HCT116 (cell line): ENCODE data around the gene HOMER1. TPM values are rescaled to one million over a fixed set of nuclear protein-coding genes. Genes with fewer than 3 reads are reported as not detected.
A peak's percentile ranks its signal among the peaks of the same experiment; 100 is the strongest.

Source experiments
- ATAC-seq: fragments of 200-7000 bp; cut with Tn5 transposase; 2 replicates; pipeline ENCODE4 v1.9.1; 2020; ENCODE audit warnings: mild to moderate bottlenecking, moderate library complexity
- BruUV-seq: library from RNA; stranded (reverse); fragments of 400-500 nt; replicated peaks from 2 replicates; lab custom pipeline; 2021; lab: Mats Ljungman, UMichigan
- CTCF ChIA-PET: fragments of 300-600 bp; sonication (Branson Sonifier 250); formaldehyde crosslinking; loops from one replicate; lab custom pipeline; 2021; ENCODE audit warnings: antibody characterized with exemption; lab: Charles Lee
- POLR2A ChIA-PET: fragments of 300-600, 350-600 bp; sonication (Branson Sonifier 250); formaldehyde crosslinking; loops from one replicate; lab custom pipeline; 2021; ENCODE audit warnings: antibody characterized with exemption; lab: Charles Lee
- RAD21 ChIA-PET, 2 experiments: fragments of 300-600 bp; sonication (Branson Sonifier 250); formaldehyde crosslinking; loops; one replicate each; lab custom pipeline; 2023; ENCODE audit warnings: low total read pairs in 2 of 2; ENCODE audit not compliant: uncharacterized antibody in 2 of 2, unreplicated experiment in 2 of 2, low non-redundant PET in 1 of 2; lab: Charles Lee
- DNase-seq: peaks from one replicate; pipeline ENCODE4 v3.0.0-alpha.2; 2010; ENCODE audit warnings: low read depth, low spot score
- H2AFZ ChIP-seq: fragments of 200-600 bp; shearing (Covaris generic), sonication (generic); 2 replicates; pipeline ENCODE4 v1.6.1; 2017; ENCODE audit warnings: low read depth, mixed run types, mixed read lengths, antibody characterized with exemption, low read length; ENCODE audit not compliant: poor library complexity, severe bottlenecking
- H3K27ac ChIP-seq: 2 replicates; pipeline ENCODE4 v1.5.1; 2012; ENCODE audit warnings: low read depth, low read length
- H3K27me3 ChIP-seq: fragments of 200-600 bp; sonication (generic); 2 replicates; pipeline ENCODE4 v1.6.1; 2016; ENCODE audit warnings: mixed run types, low read length, mixed read lengths; ENCODE audit not compliant: insufficient read depth
- H3K36me3 ChIP-seq, 2 experiments: fragments of 200-500 bp in 1 of 2; fragments of 200-600 bp in 1 of 2; sonication (Bioruptor generic) in 1 of 2; sonication (generic) in 1 of 2; 2 replicates each; pipeline versions ENCODE4 v1.5.1 to v1.6.1; 2014 to 2016; ENCODE audit warnings: low read length in 2 of 2, inconsistent platforms in 1 of 2, mixed read lengths in 1 of 2, mixed run types in 1 of 2; ENCODE audit not compliant: insufficient read depth in 2 of 2, control insufficient read depth in 1 of 2
- H3K4me1 ChIP-seq, 2 experiments: fragments of 200-600 bp in 1 of 2; sonication (generic) in 1 of 2; 2 replicates each; pipeline versions ENCODE4 v1.5.1 to v1.6.1; 2012 to 2017; ENCODE audit warnings: low read length in 2 of 2, inconsistent platforms in 1 of 2, mild to moderate bottlenecking in 1 of 2, mixed read lengths in 1 of 2, mixed run types in 1 of 2, moderate library complexity in 1 of 2; ENCODE audit not compliant: insufficient read depth in 2 of 2, control insufficient read depth in 1 of 2
- H3K4me2 ChIP-seq: fragments of 200-600 bp; sonication (generic); 2 replicates; pipeline ENCODE4 v1.6.1; 2017; ENCODE audit warnings: mixed run types, low read length, mixed read lengths
- H3K4me3 ChIP-seq, 2 experiments: fragments of 200-600 bp in 1 of 2; sonication (generic) in 1 of 2; replicated peaks in 1 of 2; 2 replicates each; pipeline ENCODE4 v1.5.1; 2011 to 2016; ENCODE audit warnings: low read length in 2 of 2, control low read depth in 1 of 2, low read depth in 1 of 2, mild to moderate bottlenecking in 1 of 2, mixed read lengths in 1 of 2, mixed run types in 1 of 2
- H3K79me2 ChIP-seq: fragments of 200-600 bp; sonication (generic); 2 replicates; pipeline ENCODE4 v1.6.1; 2017; ENCODE audit warnings: mild to moderate bottlenecking, mixed run types, low read length, moderate library complexity, mixed read lengths; ENCODE audit not compliant: insufficient read depth
- H3K9ac ChIP-seq: fragments of 200-600 bp; sonication (generic); 2 replicates; pipeline ENCODE4 v1.6.1; 2016; ENCODE audit warnings: low read length, mixed read lengths
- H3K9me2 ChIP-seq: fragments of 200-600 bp; sonication (generic), shearing (Covaris generic); 2 replicates; pipeline ENCODE4 v1.6.1; 2017; ENCODE audit warnings: mixed run types, mild to moderate bottlenecking, moderate library complexity; ENCODE audit not compliant: insufficient read depth
- H3K9me3 ChIP-seq, 2 experiments: fragments of 200-500 bp in 1 of 2; fragments of 200-600 bp in 1 of 2; sonication (Bioruptor generic) in 1 of 2; sonication (generic) in 1 of 2; 2 replicates each; pipeline ENCODE4 v1.6.1; 2014 to 2017; ENCODE audit warnings: low read length in 2 of 2, mixed read lengths in 2 of 2, inconsistent platforms in 1 of 2, low read depth in 1 of 2, mild to moderate bottlenecking in 1 of 2, mixed run types in 1 of 2, moderate library complexity in 1 of 2; ENCODE audit not compliant: control insufficient read depth in 1 of 2, insufficient read depth in 1 of 2
- H4K20me1 ChIP-seq: fragments of 200-600 bp; sonication (generic), shearing (Covaris generic); 2 replicates; pipeline ENCODE4 v1.6.1; 2017; ENCODE audit warnings: mixed run types, mild to moderate bottlenecking, moderate library complexity; ENCODE audit not compliant: insufficient read depth
- CBX3 ChIP-seq: IDR thresholded peaks from 2 replicates; pipeline ENCODE4 v1.6.1; 2012; ENCODE audit warnings: low read depth
- CEBPB ChIP-seq: IDR thresholded peaks from 2 replicates; pipeline ENCODE4 v1.6.1; 2012; ENCODE audit warnings: low read depth
- CTCF ChIP-seq, 3 experiments: fragments of 200-600 bp in 1 of 3; sonication (generic) in 1 of 3; IDR thresholded peaks in 2 of 3; conservative IDR thresholded peaks in 1 of 3; 2 replicates each; pipeline ENCODE4 v1.5.1; 2012 to 2017; ENCODE audit warnings: low read depth in 2 of 3, low read length in 2 of 3, antibody characterized with exemption in 1 of 3, borderline replicate concordance in 1 of 3, control low read depth in 1 of 3, mild to moderate bottlenecking in 1 of 3, mixed read lengths in 1 of 3, mixed run types in 1 of 3, moderate library complexity in 1 of 3; ENCODE audit not compliant: insufficient read depth in 1 of 3
- EGR1 ChIP-seq: IDR thresholded peaks from 2 replicates; pipeline ENCODE4 v1.6.1; 2012; ENCODE audit warnings: low read depth
- ELF1 ChIP-seq: IDR thresholded peaks from 2 replicates; pipeline ENCODE4 v1.6.1; 2012; ENCODE audit warnings: low read depth, borderline replicate concordance
- EZH2 ChIP-seq: fragments of 200-600 bp; sonication (generic); IDR thresholded peaks from 2 replicates; pipeline ENCODE4 v1.6.1; 2017; ENCODE audit warnings: antibody characterized with exemption, mixed run types
- EZH2phosphoT487 ChIP-seq: fragments of 200-600 bp; IDR thresholded peaks from 2 replicates; pipeline ENCODE4 v1.6.1; 2018; ENCODE audit warnings: antibody characterized with exemption, borderline replicate concordance
- FOSL1 ChIP-seq: IDR thresholded peaks from 2 replicates; pipeline ENCODE4 v1.6.1; 2012; ENCODE audit warnings: low read depth
- JUND ChIP-seq: IDR thresholded peaks from 2 replicates; pipeline ENCODE4 v1.6.1; 2012
- MAX ChIP-seq: IDR thresholded peaks from 2 replicates; pipeline ENCODE4 v1.6.1; 2012
- POLR2A ChIP-seq: IDR thresholded peaks from 2 replicates; pipeline ENCODE4 v1.7.0; 2011; ENCODE audit warnings: borderline replicate concordance; ENCODE audit not compliant: insufficient read depth, insufficient read length; ENCODE audit errors: extremely low read depth
- POLR2AphosphoS5 ChIP-seq: IDR thresholded peaks from 2 replicates; pipeline ENCODE4 v1.6.1; 2011; ENCODE audit warnings: mild to moderate bottlenecking, low read depth, low read length, moderate library complexity
- RAD21 ChIP-seq: IDR thresholded peaks from 2 replicates; pipeline ENCODE4 v1.6.1; 2012; ENCODE audit warnings: low read depth, mild to moderate bottlenecking
- REST ChIP-seq: IDR thresholded peaks from 2 replicates; pipeline ENCODE4 v1.6.1; 2012; ENCODE audit warnings: low read depth
- SIN3A ChIP-seq: IDR thresholded peaks from 2 replicates; pipeline ENCODE4 v1.6.1; 2012; ENCODE audit warnings: low read depth
- SP1 ChIP-seq: IDR thresholded peaks from 2 replicates; pipeline ENCODE4 v1.6.1; 2012; ENCODE audit warnings: low read depth
- SRF ChIP-seq: IDR thresholded peaks from 2 replicates; pipeline ENCODE4 v1.6.1; 2012; ENCODE audit warnings: low read depth
- TCF7L2 ChIP-seq: IDR thresholded peaks from 2 replicates; pipeline ENCODE4 v1.7.0; 2011; ENCODE audit warnings: borderline replicate concordance, inconsistent platforms; ENCODE audit not compliant: insufficient read depth, insufficient read length; ENCODE audit errors: extremely low read depth
- YY1 ChIP-seq: IDR thresholded peaks from 2 replicates; pipeline ENCODE4 v1.6.1; 2011; ENCODE audit warnings: low read length, low read depth, moderate library complexity, mild to moderate bottlenecking; ENCODE audit not compliant: insufficient replicate concordance; ENCODE audit errors: extremely low read depth
- ZBTB33 ChIP-seq: IDR thresholded peaks from 2 replicates; pipeline ENCODE4 v1.6.1; 2011; ENCODE audit warnings: mild to moderate bottlenecking, low read length, moderate library complexity; ENCODE audit not compliant: insufficient replicate concordance; ENCODE audit errors: extremely low read depth
- intact Hi-C: fragments of 100-400 bp; cut with micrococcal nuclease; formaldehyde crosslinking; loops from 2 replicates; pipeline ENCODE4 v1.10.0; 2022
- total RNA-seq: library from RNA; stranded (reverse); gene quantifications from one replicate; pipeline ENCODE4 v1.2.1, GENCODE V29; 2021; ENCODE audit not compliant: unreplicated experiment

Gene HOMER1
- total RNA-seq, 1 experiment from 2014 or later = 21.4 TPM

- ChIA-PET POLR2A (no interaction called here), RAD21 (no interaction called here), CTCF (no interaction called here)
- Histone ChIP-seq H3K79me2 (no peaks in the 10 kb centered on the region), H3K4me2 (0 out of 2 replicates have a peak overlapping the region, but pooled peaks have one; percentile 13), H4K20me1 (no peaks in the 10 kb centered on the region), H3K36me3 (no peaks in the 10 kb centered on the region), H3K9me3 (no peaks in the 10 kb centered on the region), H3K27ac (no peak overlapping the region), H3K9me2 (no peaks in the 10 kb centered on the region), H3K4me1 (peaks cover 0 to 12% of the 10 kb centered on the region in 2 experiments; a peak in 1 of 4 replicates), H3K9ac (no peak overlapping the region), H2AFZ (no peak overlapping the region), H3K4me3 (no peak overlapping the region), H3K27me3 (no peaks in the 10 kb centered on the region)
- intact Hi-C loops = no loop called here
- BruUV-seq = no TSS peak
- no peak for DNase-seq
- no peak for ATAC-seq
- TF ChIP-seq CTCF (IDR thresholded peaks at IDR 0.05 in 2 of 3, conservative IDR thresholded peaks at IDR 0.05 in 1 of 3; ENCODE audit: borderline replicate concordance in 1 of 3, insufficient read depth in 1 of 3, low read depth in 2 of 3, low read length in 2 of 3) (no peak), EZH2 (no peak), CBX3 (no peak), POLR2AphosphoS5 (no peak), ZBTB33 (no peak), CEBPB (no peak), EGR1 (no peak), JUND (no peak), RAD21 (no peak), POLR2A (no peak), MAX (no peak), SP1 (no peak), YY1 (no peak), SIN3A (no peak), TCF7L2 (no peak), REST (no peak), FOSL1 (no peak), SRF (no peak), EZH2phosphoT487 (no peak), ELF1 (no peak)
- TF ChIP-seq, all 23 proteins: peak for 0
Observed at GRCh38 chr5:79560771-79561524, 47.0 kb upstream of the HOMER1 start.
